Forelimb muscle (tissue), 1 donor: Measurements from ENCODE around the gene KSR2. TPM values are rescaled to one million over a fixed set of nuclear protein-coding genes. Genes with fewer than 3 reads are reported as not detected.

Experiments used
- DNase-seq: peaks from one replicate; pipeline ENCODE4 v3.0.0-alpha.2; 2013; ENCODE audit warnings: low read depth
- polyA plus RNA-seq: library from polyadenylated mRNA; unstranded; fragments of 120-200 nt; gene quantifications from one replicate; pipeline ENCODE4 v1.2.1, GENCODE V29; 2013; ENCODE audit not compliant: insufficient read length

The KSR2 gene
- polyA plus RNA-seq, 1 donor: not detected

DNA sequence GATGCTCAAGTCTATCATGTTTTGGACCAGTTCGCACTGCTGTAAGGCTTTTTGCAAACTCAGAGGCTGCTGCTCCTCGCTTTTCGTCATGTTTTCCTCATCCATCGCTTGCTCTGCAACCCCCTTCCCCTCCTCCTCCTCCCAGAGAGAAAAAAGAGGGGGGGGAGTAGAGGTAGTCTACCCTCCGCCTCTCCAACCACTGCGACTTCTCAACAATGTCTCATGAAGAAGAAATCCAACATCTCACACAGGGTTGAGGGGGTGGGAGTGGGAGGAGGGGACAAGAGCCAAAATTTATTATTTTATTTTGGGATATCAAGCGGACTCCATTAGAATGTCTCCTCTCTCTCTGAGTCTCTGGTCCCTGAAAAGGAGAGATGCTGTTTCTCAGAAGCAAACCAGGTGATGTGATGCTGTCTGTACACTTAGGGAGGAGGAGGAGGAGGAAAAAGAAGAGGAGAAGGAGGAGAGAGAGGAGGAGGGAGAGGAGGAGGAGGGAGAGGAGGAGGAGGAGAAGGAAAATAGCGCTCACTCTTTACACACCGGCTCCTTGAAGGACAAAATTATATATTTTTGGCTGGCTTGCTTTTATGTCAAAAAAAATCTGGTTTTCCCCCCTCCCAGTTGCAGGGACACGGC lies 520 bp downstream of the KSR2 start:
- no peak for DNase-seq

DNA sequence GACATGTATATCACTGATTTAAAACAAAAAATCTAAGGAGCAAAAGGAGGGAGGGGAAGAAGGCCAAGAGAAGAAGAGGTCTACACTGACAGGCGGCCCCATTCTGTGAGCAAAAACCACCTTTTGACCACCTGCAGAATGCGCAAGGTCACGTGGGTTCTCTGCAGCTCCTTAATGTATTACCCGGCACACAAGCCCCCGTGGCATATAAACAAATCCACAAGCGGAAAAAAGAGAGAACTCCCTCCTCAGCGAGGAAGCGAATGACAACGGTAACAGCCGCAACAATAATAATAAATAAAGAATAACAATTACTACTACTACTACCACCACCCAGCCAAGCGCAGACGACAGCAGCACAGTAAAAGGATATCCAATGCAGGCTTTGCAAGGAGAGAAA lies 1.3 kb downstream of the KSR2 start:
- DNase-seq: no peak

DNA sequence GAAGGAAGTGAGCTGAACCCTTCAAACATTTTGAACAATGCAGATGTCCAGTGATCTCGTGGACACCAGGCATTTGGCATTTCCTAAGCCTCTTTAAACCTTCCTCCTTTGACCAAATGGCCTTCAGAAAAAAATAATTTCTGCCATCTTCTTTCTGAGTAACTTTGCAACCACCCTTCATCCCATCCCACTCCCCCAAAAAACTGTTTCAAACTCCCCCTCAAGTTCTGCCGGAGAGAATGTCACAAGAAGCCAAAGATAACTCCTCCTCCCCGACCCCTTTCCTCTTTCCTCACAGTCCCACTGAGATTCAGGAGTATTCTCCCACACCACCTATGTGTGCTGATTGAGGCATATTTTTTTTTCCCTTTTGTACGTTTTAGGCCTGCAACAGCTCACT lies 1.7 kb downstream of the KSR2 start:
- no peak for DNase-seq

DNA sequence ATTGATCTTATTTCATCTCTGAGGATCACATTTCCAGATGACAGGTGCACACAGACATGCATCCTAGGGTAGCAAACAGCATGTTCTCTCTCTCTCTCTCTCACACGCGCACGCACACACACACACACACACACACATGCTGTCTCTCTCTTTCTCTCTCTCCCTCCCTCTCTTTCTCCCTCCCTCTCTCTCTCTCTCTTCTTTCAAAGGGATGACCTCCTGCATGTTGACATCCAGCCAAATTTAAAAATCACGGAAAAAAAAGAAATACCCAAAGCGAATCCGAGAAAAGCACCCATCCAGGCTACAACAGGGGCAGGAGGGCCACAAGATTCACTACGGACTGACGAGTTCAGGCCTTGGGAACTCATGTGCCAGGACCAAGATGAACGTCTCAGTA lies 2.3 kb downstream of the KSR2 start:
- DNase-seq: no peak

DNA sequence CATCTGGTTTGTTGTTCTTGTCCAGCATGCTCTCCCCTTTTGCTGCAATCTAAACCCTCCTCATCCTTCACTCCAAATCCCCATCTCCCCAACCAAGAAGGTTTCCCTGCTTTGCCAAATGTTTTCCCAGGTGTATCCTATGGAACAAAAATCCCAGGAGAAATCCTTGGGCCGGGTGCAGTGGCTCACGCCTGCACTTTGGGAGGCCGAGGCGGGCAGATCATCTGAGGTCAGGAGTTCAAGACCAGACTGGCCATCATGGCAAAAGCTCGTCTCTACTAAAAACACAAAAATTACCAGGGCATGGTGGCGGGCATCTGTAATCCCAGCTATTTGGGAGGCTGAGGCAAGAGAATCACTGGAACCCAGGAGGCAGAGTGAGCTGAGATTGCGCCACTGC lies 5.0 kb downstream of the KSR2 start:
- no peak for DNase-seq

DNA sequence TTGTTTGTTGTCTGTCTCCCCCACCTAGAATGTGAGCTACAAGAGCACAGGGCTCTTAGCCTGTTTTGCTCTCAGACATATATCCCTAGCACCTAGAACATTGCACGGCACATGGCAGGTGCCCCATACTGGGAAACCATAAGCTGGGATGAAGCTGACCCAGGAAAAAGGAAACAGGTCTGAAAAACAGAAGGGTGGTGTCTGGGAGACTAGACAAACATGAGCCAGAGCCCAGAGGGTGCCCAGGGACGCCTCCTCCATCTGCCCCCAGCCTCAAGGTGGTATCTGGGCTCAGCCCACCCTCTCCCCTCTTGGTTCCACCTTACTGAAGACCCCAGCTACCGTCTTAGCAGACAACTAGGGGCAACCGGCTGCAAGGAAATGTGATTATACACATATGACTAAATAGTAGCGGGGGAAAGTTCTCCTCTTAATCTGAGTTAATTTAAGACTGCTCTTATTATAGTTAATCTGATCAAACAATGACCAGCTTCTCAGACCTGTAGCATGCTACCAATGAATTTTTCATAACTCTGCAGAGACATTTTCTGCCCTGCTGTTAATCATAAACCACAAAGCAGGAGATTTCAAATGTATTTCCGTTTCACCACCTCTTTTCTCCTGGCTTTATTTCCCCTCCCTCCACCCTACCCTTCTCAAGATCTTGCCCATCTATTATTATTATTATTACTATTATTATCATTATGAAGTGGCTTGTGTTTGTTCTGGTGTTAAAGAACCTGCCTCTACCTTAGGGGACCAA lies 31.9 kb downstream of the KSR2 start:
- no peak for DNase-seq

DNA sequence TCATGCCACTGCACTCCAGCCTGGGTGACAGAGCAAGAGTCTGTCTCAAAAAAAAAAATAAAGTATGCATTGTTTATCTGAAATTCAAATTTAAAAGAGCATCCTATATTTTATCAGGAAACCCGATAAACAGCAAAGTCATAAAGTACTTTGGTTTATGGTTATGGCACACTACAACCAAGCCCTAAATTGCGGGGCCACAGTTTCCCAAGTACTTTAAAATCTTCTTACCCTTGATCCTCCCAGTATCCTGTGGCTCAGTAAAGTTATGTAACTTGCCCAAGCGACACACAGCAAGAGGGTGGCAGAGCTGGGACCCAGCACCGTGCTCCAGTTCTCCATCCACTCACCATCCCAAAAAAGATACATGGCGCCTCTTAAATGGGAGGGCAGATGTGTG lies 35.2 kb downstream of the KSR2 start:
- DNase-seq: no peak

DNA sequence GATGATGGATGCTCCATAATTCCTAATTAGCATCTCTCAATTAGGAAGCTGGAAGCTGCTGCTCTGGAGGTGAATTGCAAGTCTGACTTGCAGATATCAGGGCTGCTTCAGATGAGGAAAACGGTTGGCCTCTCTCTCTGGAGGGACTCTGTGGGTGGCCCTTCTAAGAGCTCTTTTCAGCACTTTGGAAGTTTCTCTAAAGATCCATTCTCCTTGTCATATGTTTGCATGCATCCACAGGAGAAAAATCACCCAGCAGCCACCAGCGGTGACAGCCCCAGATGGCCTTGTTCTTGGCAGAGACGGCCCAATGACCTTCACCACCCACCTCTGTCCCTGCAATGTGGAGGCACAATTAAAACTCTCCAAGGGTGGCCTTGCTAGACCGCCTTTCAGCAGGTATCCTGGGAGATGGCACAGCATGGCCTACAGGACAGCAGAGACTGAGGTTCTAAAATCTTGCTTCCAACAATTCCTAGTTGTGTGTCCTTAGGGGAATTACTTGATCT lies 42.3 kb downstream of the KSR2 start:
- DNase-seq: no peak

DNA sequence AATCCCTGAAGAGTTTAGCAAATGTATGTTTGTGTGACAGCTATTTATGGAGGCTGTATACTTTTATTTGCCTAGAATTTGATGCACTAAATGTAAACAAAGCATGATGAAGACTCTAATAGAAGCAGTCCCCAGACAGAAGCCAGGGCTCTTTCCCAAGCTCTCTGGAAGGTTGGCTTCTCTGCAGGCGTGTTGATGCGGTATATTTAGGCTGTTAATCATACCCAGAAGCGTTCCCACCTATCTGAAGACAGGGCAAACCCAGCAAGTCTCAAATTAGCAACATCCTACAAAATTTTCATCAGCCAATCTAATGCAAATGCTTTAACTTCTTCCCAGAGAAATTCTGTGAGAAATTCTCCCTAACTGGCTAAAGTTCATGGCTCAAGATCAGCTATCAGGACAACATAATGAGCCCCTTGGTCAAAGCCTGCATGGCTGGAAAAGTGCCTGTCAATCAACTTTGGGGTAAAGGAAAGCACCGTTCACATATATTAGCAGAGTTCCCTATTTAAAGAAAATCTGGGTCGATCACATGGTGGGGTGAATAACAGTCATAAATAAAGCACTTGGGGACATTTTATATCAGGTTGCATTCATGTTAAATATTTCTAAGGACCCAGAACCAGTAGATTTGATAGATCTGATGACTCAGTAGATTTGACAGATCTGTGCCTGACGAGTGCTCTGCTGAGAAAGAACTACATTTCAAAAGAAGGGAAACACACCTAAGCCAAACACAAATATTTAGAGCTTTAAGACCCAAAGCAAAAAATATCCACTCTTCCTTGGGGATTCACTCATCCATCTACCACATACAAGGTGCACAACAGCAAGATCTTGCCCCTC lies 46.6 kb downstream of the KSR2 start:
- no peak for DNase-seq

DNA sequence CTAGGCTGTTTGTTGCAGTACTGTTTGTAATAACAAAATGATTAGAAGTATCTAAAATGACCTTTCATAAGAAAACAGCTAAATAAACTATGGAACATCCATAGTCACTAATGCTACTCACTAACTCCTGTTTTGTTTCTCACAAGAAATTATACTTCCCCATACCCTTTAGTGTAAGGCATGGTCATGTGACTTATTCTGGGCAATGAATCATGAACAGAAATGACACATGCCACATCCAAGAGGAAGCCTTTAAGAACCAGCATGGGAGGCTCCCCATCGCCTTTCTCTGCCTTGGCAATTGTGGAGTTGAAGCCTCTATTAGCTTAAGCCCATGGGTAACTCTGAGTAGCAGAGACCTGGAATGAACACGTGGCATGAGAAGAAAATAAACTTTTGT lies 49.3 kb downstream of the KSR2 start:
- no peak for DNase-seq

DNA sequence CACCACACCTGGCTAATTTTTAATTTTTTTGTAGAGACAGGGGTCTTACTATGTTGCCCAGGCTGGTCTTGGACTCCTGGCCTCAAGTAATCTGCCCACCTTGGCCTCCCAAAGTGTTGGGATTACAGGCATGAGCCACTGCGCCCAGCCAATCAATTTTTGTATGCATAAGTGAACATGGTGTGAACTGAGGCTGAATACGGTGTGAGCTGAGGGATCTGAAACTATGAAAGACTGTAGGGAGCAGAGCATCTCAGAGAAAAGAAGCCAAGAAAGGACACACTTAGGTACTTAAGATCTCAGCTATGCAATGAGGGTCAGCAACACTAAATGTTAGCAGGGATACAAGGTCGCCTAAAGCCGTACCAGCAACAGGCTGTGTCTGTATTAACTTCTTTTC lies 54.1 kb downstream of the KSR2 start:
- no peak for DNase-seq

DNA sequence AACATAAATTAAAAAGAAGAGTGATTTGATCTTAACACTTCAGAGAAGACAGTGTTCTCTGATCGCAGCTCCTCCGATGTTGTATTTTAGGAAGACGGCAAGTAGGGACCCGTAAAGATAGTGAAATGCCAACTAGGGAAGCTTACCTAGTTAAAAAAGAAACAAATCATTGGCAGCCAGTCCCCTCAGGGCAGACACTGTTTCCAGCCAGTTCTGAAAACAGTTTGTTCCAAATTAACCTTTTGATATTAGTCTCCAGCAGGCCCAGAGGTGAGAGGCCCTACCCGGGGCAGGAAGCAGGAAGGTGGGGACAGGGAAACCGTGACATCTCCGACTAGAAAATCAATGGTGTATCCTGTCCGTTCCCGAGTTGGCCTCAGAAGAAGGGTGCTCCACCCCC lies 56.0 kb downstream of the KSR2 start:
- no peak for DNase-seq

DNA sequence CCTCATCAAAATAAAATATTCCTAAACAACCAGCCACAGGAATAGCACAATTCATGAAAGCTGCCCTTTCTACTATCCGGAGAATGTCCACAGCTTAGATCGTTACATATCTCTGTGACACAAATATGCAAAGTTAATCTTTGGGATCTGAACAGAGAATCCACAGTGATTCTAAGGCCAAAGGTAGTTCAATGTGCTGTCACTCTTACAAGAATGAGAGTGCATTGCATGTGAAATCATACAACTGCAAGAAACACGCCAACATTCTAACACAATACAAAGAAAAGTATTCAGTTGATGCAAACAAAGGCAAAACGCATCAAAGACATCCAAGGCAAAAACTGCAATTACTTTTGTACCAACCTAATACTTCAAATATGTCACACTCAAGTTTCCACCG lies 60.4 kb downstream of the KSR2 start:
- DNase-seq: no peak

DNA sequence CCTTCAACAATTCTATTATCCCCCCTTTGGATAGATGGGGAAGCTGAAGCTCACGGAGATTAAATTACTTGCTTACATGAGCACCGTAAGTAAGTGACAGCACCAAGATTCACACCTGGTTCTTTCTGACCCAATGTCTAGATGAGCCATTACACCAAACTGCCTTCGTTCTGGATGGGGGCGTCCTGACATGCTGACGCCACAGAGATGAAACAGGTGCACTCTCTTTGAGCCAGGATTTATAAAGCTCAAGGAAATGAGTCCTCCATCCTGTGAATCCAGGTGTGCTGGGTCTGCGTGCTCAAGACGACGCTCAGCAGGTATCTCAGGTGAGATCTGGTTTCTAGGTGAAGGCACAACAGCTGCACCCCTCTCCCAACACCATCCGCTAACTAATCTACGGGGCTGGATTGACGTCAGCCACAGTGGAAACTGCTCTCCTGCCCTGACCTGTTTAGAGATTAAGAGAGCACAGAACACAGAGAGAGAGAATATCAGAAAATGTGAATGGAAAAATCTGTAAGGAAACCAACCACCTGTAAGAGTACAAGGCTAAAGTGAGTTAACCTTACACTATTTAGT lies 61.6 kb downstream of the KSR2 start:
- DNase-seq: no peak

DNA sequence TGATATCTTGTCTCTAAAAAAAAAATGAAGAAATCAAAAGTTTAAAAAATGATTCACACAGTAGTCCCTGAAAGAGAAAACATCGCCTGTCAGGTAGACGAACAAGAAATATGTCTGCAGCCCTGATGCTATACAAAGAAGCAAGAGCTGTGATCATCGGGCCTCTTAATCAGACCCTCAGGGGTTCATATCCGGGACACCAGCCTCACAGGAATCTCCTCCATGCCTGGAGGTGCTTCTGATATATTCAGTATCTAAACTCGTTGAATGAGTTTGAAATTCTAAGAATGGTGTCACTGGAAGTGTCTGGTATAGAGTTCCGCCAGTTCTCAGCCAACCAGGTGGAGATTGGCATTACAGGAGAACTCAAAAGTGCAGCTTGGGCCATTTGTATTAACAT lies 64.7 kb downstream of the KSR2 start:
- DNase-seq: no peak

DNA sequence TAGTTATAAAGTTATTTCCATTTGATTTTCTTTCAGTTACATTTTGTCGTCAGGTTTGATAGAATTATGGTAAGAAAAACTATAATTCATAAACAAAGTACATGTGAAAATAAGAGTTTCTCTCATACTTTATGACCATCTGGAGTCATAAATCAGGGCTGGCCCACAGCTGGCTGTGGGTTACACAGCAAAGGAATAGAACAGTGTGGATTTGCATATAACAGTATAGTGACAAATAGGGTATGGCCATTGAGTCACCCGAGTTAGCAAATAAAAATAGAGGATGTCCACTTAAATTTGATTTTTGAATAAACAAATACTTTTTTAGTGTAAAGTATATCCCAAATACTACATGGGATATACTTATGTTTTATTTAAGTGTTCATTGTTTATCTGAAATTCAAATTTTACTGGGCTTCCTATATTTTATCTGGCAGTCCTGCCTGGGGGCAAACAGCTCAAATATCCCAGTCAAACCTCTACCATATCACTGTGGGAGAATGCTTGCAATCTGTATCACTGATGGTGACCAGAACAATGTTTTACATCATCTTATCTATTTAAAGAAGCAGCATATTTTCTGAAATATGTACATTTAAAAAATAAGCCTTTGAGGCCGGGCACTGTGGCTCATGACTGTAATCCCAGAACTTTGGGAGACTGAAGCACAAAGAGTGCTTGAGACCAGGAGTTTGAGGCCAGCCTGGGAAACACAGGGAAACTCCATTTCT lies 65.5 kb downstream of the KSR2 start:
- no peak for DNase-seq

DNA sequence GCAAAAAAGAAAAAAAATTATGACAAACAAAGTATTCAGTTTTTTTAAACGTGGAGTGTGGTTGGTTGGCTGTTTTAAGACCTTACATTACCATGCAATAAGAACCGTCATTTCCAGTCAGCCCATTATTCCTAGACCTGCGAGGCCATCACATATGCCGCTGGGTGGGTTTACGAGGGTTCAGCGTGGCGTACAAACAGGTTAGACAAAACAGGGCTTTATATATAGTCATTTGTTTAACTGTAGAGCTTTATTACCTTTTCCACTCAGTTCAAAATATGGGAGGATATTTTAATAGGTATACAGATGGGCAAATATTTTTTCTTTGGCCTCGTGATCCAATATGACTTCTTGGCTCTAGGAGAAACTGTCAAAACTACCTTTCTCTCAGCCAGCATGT lies 67.2 kb downstream of the KSR2 start:
- DNase-seq: no peak

DNA sequence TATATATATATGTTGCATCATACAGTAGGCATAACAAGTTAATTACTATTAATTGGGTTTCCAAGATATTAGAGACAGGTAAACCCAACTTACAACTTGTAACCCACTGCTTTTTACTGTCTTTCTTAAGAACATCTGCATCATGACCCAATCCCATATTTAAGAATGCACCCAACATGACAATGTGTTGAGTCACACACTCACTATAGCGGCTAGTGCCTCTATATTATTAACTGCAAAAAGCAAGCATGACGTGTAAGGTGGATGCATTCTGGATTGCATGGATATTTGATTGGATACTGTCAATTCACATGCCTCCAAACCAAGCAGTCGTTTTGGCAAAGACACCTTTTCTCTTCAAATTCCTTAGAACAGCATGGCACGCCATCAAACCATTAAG lies 68.2 kb downstream of the KSR2 start:
- no peak for DNase-seq

DNA sequence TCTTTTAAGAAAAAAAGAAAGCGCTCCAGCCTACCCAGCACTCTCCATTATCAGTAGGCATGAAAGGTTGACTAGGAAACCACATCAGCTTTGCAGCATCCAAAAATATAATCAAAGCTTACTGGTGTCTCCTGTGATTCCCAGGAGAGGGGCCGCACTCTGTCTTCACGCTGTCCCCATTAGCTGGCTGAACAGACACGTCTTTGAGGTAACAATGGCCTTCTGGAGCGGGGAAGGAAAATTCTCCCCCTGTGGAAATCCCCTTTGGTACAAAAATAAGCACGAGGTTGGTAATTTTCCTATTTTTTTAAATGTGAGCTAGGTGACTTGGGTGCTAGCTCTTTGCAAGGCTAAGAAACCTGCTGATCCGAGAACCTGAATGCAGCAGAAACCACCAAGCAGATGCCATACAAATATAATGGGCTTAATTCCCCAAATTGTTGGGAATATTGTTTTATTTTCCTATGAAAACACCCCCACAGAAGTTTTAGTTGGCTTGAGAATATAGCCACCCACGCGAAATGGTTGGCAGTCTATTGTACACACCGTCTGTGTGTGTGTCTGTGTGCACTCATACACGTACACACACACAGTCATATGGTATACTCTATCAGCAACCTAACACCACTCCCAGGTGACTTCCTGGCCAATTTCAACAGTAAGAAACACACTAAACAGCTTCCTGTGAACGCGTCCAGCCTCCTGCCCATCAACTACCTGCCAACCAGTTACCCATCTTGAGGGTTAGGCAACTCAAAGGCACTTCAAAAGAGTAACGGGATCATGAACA lies 71.2 kb downstream of the KSR2 start:
- no peak for DNase-seq

DNA sequence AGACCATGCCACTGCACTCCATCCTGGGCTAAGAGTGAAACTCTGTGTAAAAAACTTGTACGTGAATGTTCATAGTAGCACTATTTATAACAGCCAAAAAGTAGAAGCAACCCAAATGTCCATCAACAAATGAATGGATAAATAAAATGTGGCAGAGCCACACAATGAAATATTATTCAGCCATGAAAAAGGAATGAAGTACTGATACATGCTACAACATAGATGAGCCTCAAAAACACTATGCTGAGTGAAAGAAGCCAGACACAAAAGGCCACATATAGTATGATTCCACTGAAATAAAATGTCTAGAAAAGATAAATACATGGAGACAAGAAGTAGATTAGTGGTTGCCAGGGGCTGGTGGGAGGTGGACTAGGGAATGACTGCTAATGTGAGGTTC lies 72.8 kb downstream of the KSR2 start:
- DNase-seq: no peak

DNA sequence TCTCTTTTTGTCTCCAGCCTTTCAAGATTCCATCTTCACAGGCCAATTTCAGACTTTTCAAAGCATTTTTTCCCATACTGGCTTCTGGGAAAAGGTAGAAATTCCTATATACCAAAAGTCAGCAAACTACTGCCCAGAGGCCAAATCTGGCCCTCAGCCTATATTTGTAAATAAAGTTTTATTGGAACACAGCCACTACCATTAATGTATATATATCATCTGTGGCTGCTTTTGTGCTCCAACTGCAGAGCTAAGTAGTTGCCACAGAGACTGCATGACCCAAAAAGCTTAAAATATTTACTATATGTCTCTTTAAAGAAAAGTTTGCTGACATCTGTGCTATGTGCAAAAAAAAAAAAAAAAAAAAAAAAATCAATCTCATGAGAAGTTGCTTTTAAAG lies 76.3 kb downstream of the KSR2 start:
- no peak for DNase-seq
